Measurements from ENCODE around the gene DNAJB6.

The DNAJB6 gene

GRCh38 chr7:157438121-157439025 is 101.6 kb downstream of the DNAJB6 start:
- no peak for ATAC-seq
- TF ChIP-seq PPARA (CRISPR knock-in tag; IDR thresholded peaks at IDR 0.05; ENCODE audit: borderline replicate concordance) (no peak), SNAI2 (CRISPR knock-in tag; IDR thresholded peaks at IDR 0.05) (no peak), ZNF70 (CRISPR knock-in tag; IDR thresholded peaks at IDR 0.05) (no peak), ISL1 (CRISPR knock-in tag; IDR thresholded peaks at IDR 0.05) (no peak), CSDC2 (CRISPR knock-in tag; IDR thresholded peaks at IDR 0.05) (no peak), ZFP30 (CRISPR knock-in tag; IDR thresholded peaks at IDR 0.05) (no peak), CREB5 (CRISPR knock-in tag; IDR thresholded peaks at IDR 0.05; ENCODE audit: low read depth) (no peak), TCF4 (CRISPR knock-in tag; IDR thresholded peaks at IDR 0.05; ENCODE audit: borderline replicate concordance) (no peak), ESRRG (CRISPR knock-in tag; IDR thresholded peaks at IDR 0.05) (no peak), GLIS3 (CRISPR knock-in tag; IDR thresholded peaks at IDR 0.05) (no peak), RARB (CRISPR knock-in tag; IDR thresholded peaks at IDR 0.05) (no peak), PATZ1 (CRISPR knock-in tag; IDR thresholded peaks at IDR 0.05; ENCODE audit: borderline replicate concordance) (no peak), TSHZ2 (CRISPR knock-in tag; IDR thresholded peaks at IDR 0.05) (no peak), CSRNP3 (CRISPR knock-in tag; IDR thresholded peaks at IDR 0.05) (no peak)

GRCh38 chr7:157439149-157439548 is 102.3 kb downstream of the DNAJB6 start:
- no peak for ATAC-seq
- no peak for TF ChIP-seq OSR1 (CRISPR knock-in tag; IDR thresholded peaks at IDR 0.05)
- no peak for TF ChIP-seq TCF4 (CRISPR knock-in tag; IDR thresholded peaks at IDR 0.05; ENCODE audit: borderline replicate concordance)
- no peak for TF ChIP-seq ZC3H10 (CRISPR knock-in tag; IDR thresholded peaks at IDR 0.05)
- TF ChIP-seq TOX (CRISPR knock-in tag; IDR thresholded peaks at IDR 0.05; ENCODE audit: borderline replicate concordance), result no peak
- no peak for TF ChIP-seq ARNTL (CRISPR knock-in tag; IDR thresholded peaks at IDR 0.05; ENCODE audit: borderline replicate concordance, low read depth)
- no peak for TF ChIP-seq ISL1 (CRISPR knock-in tag; IDR thresholded peaks at IDR 0.05)
- no peak for TF ChIP-seq CSRNP3 (CRISPR knock-in tag; IDR thresholded peaks at IDR 0.05)
- TF ChIP-seq ZNF70 (CRISPR knock-in tag; IDR thresholded peaks at IDR 0.05), result no peak
- TF ChIP-seq GLIS3 (CRISPR knock-in tag; IDR thresholded peaks at IDR 0.05), result no peak
- TF ChIP-seq RARB (CRISPR knock-in tag; IDR thresholded peaks at IDR 0.05), result no peak
- TF ChIP-seq PPARA (CRISPR knock-in tag; IDR thresholded peaks at IDR 0.05; ENCODE audit: borderline replicate concordance), result no peak
- TF ChIP-seq POU6F1 (CRISPR knock-in tag; IDR thresholded peaks at IDR 0.05; ENCODE audit: borderline replicate concordance, low read depth), result no peak
- TF ChIP-seq ZNF565 (CRISPR knock-in tag; conservative IDR thresholded peaks at IDR 0.05; ENCODE audit: low read depth), result no peak
- no peak for TF ChIP-seq TSHZ2 (CRISPR knock-in tag; IDR thresholded peaks at IDR 0.05)
- no peak for TF ChIP-seq ZFP3 (CRISPR knock-in tag; IDR thresholded peaks at IDR 0.05)

All from SK-N-SH treated with all-trans-retinoic acid at 6 μM for 48 hours (cell line).